ENCODE results near the gene CHMP6.

Gene CHMP6

DNA sequence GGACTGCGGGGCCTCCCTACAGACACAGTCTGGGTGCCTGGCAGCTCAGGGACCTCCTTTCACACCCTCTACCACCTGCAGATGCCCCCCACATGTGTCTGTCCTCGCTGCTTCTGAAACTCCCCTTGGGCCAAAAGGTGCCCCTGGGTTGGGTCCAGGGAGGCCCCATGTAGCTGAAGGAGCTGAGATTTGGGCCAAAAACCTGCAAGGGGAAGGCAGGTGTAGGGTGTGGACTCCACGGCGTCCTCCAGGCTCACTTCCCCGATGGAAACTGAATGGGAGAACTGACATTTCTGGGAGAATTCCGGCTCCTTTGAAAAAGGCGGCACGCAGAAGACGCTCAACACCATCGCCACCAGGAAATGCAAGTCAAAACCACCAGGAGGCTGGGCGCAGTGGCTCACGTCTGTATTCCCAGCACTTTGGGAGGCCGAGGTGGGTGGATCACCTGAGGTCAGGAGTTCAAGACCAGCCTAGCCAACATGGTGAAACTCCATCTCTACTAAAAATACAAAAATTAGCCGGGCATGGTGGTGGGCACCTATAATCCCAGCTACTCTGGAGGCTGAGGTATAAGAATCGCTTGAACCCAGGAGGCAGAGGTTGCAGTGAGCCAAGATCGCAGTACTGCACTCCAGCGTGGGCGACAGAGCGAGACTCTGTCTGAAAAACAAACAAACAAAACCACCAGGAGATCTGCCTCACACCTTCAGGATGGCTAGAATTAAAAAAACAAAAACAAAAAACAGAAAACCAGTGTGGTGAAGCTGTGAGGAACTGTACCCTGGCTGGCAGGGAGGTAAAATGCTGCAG is 30.1 kb downstream of the CHMP6 start:
- H3K27ac ChIP-seq: no peak overlapping the region
- TF ChIP-seq CTCF (IDR thresholded peaks at IDR 0.05) (no peak), ZFX (IDR thresholded peaks at IDR 0.05; ENCODE audit: borderline replicate concordance) (no peak)

- TF ChIP-seq ZFX (IDR thresholded peaks at IDR 0.05; ENCODE audit: borderline replicate concordance) (no peak), CTCF (IDR thresholded peaks at IDR 0.05) (no peak)
- H3K27ac ChIP-seq: no peak overlapping the region
Measured at GRCh38 chr17:81022344-81022676, 30.7 kb downstream of the CHMP6 start.

- no peak overlapping the region for H3K27ac ChIP-seq
- TF ChIP-seq CTCF (IDR thresholded peaks at IDR 0.05) (no peak), ZFX (IDR thresholded peaks at IDR 0.05; ENCODE audit: borderline replicate concordance) (no peak)
Measured at GRCh38 chr17:81025065-81025740, 33.6 kb downstream of the CHMP6 start.

DNA sequence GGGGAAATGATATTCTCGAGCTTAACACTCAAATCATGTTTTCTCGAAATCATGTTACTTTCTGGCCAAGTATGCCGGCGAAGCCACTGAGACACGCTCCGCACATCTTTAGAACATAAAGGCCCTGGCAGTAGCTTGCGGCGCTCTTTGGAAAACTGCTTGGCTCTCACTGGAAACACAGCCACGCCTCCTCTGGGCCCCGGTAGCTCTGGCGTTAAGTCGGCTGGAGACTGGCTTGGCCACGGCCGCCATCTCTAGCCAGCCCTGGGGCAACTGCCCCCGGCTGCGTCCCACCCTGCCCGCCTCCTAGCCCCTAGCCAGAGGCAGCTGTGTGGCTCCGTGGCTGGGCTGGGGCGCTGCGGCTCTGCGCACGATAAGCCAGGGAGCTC is 34.1 kb downstream of the CHMP6 start:
- TF ChIP-seq ZFX (IDR thresholded peaks at IDR 0.05; ENCODE audit: borderline replicate concordance): no peak
- TF ChIP-seq CTCF (IDR thresholded peaks at IDR 0.05): no peak
- H3K27ac ChIP-seq: no peak overlapping the region

DNA sequence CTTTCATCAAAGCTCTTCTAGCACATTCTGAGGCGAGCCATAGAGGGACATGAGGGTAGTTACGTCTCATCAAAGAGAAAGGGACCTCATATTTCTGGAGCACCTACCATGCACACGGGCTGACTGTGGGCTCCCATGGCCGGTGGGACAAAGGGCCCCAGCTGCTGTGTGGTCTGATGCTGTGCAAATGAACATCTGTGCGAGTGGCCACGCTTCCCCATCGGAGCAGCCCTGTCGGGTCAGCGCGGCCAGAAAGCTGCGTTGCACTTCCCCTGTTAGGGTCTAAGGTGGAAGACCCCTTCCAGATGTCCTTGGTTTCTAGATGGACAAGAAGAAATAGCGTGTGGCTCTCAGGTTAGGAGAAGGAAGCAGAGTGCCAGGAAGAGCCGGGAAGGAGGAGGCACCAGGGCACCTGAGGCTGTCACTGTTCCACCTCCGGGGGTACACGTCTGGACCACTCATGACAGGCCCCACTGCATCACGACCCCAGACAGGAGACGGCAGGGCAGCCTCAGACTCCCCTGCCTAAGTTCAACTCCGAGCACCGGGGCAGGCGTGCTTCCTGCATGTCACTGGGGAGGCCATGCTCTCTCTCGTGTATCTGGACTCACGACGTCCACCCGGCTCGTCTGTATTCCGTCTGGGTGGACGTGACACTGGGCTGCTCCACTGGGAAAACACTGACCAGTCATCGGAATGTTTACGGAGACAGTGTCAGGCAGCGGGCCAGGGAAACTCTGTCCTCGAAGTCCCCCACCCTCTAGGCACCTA is 34.8 kb downstream of the CHMP6 start:
- no peak overlapping the region for H3K27ac ChIP-seq
- no peak for TF ChIP-seq CTCF (IDR thresholded peaks at IDR 0.05)
- no peak for TF ChIP-seq ZFX (IDR thresholded peaks at IDR 0.05; ENCODE audit: borderline replicate concordance)

GRCh38 chr17:81027038-81027437 is 35.4 kb downstream of the CHMP6 start:
- no peak overlapping the region for H3K27ac ChIP-seq

More at GRCh38 chr17:81027038-81027437, 35.4 kb downstream of the CHMP6 start:
- TF ChIP-seq ZFX (IDR thresholded peaks at IDR 0.05; ENCODE audit: borderline replicate concordance) (no peak), CTCF (IDR thresholded peaks at IDR 0.05) (no peak)

Measured in 22Rv1 (cell line).